Ureter (tissue), 1 donor: ENCODE results near the gene NGEF. TPM values are rescaled to one million over a fixed set of nuclear protein-coding genes. Genes with fewer than 3 reads are reported as not detected.
"Not testable (repeated sequence)": the region's sequence is repeated elsewhere in the genome, so short reads cannot be mapped to it uniquely, and the experiment has no call there.

Experiments
- DNase-seq: peaks from one replicate; pipeline ENCODE4 v3.0.0-alpha.2; 2020; ENCODE audit warnings: low spot score
- total RNA-seq: library from RNA; stranded (reverse); gene quantifications from one replicate; pipeline ENCODE4 v1.2.4, GENCODE V29; 2023
- donor health status: DM: yes; HTN: yes; CAD: no.

Gene NGEF
- total RNA-seq, 1 donor from 2014 or later: 8.1 TPM

DNA sequence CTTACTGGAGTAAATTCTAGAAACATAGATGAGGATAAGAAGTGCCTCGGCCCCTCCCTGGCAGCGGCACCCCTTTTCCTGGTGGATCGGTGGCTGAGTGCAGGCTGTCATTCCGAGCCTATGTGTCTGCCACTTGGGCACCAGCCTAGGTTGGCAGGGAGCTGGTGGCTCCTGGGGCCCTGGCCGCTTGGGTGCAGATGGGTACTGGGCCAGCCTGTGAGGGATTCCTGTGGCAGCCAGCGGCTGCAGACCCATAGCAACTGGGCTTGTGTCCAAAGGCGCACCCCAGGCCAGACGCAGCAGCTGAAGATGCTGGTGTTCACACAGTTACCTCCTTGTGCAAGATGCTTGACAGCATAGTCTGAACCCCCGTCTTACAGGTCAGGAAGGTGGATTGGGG lies 140.2 kb downstream of the NGEF start:
- no peak for DNase-seq

DNA sequence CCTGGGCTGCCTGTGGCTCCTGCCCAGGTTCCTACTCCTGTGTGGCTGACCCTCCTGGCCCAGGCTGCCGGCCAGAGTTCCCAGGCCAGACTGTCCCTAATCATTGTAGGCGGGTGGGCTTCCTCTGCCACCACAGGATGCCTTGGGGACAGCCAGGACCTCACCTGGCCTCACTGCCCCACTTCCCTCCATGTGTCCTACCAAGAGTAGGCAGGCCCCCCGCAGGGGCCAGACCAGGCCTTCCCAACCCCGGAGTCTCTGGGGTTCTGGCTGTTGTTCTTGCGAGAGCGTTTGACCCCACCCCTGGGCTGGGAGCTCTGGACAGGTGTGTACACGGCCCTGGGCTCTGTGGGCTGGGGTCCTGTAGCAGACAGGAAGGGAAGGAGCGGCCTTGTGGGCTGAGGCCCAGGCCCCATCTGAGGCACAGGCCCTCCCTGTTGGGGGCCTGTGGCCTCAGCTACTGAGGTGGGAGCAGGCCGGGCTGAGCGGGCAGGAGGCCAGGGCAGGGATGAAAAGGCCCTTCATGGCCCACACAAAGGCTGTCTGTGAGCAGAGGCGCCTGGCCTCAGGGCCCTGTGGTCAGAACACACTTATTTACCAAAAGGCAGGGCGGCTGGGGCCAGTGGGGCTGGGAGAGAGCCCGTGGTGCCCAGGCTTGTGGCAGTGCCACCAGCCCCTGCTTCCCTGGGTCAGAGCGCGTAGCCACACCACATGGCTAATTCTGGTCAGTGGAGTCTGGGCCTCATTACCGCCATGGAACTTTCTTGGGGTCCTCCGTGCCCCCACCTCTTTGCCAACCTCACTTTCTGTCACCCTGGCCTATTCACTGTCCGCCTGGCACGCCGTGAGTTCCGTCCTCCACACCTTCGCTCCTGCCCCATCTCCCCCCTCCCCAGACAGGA lies 141.0 kb downstream of the NGEF start:
- peak; percentile 30 for DNase-seq

DNA sequence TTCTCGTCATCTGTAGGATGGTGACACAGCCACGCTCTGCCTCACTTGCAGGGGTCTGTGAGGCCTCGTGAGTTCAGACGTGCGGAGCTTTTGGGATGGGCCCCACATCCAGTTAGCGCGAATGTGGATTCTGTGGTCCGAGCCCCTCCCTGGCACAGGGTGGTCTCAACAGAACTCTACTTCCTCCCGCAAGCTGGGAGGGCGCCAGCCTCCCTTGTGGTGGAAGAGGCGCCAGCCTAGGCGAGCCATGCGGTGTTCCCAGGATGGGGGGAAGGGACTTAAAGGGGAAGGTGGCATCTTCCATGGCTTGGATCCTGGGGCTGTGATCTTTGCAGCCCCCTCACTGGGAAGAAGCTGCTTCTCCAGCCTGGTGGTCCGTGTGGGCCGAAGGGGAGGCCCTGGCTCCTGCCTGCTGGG lies 141.6 kb downstream of the NGEF start:
- DNase-seq: no peak

DNA sequence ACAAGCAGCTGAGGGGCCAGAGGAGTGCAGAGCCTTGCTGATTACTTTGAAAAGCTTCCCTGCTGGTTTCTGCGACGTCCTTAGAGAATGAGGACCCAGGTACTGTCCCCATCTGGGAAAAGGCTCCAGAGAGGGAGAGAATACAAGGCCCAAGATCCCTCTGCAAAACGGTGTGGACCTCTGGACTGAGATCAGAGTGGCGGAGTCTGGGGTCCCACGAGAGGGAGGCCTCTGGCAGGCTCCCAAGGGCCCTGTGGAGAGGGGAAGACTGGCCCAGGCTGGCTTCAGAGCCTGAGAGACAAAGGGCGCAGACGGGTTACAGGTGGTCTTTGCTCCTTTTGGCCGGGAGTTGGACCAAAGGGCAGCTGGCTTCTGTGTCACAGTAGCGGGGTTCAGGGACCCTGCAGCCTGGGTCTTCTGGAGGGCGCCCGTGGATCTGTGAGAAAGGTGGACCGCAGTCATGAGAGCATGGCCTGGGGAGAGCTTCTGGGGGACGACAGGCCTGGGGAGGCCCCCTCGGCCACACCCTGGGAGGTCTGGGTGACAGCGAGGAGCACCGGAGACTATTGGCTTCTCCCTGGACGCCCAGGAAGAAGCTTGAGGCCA lies 142.2 kb downstream of the NGEF start:
- DNase-seq: no peak

DNA sequence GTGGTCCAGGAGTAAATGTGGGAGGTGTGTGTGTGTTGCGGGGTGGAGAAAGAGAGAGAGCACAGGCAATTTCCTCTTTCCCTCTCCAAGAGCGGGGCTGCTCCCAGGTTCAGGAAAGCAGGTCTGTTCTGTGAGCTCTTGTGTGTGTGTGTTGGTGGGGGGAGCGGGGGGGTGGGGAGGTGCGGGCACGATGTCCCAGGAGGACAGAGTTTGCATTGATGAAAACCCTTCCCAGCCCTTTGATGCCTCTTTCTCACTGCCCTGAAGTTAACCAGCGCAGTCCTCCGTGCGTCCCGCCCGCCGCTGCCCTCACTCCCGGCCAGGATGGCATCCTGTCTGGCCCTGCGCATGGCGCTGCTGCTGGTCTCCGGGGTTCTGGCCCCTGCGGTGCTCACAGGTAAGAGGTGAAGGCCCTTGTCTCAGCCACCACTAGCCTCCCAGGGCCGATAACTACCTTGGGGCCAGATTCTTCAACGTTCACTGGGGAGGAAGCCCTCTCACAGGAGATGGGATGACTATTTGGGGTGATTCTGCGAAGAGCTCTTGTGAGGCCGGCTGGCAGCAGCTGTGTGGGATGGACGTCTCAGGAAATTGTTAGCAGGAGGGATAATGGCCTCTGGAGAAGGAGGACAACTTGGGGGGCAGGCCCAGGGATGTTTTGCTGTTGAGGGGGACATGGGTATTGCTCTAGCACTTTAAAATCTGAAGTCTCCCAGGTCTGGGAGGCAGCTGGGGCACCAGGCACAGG lies 142.9 kb downstream of the NGEF start, which contains the start of gene SNORC:
Gene SNORC, plus strand, starts transcription at position 247 of the 748 bp plus-strand sequence. Its CDS starts 78 bp downstream, at position 325.
- no peak for DNase-seq

DNA sequence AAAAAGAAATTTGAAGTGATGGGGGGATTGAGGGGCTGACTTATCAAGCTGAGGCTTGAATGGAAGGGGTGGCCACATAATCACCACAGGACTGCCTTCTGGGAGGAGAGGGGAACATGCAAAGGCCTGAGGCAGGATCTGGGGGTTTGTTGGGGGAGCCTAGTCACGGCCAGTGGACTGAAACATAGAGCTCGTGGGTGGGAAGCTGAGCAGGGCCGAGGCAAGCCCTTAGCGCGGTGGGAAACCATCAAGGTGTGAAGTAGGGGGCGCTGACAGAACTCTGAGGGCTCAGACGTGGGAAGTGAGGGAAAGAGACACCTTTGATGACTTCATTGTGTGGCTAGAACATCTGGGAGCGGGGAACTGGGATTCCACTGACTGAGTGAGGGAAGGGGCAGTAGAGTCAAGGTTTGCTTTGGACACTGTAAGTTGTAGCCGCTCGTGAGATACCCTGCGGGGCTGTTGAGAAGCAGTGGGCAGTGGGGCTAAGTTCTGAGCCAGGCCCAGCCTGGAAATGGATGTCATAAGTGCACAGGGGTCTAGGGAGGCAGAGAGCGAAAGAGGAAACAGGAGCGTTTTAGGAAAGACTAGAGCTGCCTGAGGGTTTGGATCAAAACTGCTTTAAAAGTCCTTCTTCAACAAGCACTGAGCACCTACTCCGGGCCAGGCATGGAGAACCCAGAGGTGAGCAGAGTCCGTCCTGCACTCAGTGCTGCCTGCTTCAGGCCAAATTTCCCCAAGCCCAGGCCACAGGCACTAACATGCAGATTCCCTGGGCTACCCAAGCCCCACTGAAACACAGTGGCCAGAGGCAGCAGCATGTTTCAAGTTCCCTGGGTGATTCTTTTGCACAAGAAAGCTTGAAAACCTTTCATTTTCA lies 143.7 kb downstream of the NGEF start:
- DNase-seq: no peak

DNA sequence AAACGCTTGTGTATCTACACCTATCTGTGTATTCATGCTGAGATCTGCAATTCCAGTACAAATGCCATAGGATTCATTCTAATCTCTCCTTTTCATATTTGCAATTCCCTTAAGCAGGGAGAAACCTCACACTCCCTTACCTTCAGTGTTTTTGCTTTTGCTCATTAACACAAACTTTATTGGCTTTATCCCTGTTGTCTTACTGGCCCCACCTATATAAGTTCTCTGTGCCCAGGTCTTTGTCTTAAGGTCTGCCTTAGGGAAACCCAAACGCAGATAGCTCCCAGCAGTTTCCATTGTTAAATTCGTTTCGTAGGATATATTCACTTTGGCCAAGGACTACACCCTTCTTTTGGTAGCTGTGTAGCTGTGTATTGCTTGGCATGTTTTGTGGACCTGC lies 147.0 kb downstream of the NGEF start:
- DNase-seq: no peak

DNA sequence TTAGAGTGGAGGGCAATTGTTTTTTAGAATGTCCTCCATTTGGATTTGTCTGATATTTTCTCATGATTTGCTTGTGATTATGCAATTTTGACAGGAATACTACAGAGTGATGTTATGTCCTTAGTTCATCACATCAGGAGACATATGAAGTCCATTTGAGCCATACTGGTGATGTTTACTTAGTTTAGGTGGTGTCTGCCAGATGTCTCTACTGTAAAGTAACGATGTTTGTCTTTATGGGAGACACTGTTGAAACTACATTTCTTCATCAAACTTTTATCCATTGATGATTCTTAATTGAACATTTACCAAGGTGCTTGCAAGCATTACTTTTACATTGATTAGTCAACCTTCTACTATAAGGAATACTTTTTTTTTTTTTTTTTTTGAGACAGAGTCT lies 147.9 kb downstream of the NGEF start:
- no peak for DNase-seq

DNA sequence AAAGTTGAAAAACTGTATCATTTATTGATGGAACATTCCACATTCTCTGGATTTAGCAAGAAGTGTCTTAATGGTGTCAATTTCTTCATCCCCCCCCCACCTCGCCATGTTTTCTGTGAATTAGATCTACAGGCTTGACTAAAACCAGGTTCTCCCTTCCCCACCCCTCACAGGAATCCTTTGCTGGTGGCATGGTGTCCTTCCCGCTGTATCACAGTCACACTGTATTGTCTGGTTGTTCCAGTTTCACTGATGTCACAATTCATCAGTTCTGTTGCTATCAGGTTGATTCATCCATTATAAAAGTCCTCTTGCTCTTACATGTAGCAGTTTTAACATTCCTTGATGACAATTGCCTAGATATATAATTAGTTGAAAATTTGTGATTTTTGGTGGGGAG lies 149.1 kb downstream of the NGEF start:
- no peak for DNase-seq

DNA sequence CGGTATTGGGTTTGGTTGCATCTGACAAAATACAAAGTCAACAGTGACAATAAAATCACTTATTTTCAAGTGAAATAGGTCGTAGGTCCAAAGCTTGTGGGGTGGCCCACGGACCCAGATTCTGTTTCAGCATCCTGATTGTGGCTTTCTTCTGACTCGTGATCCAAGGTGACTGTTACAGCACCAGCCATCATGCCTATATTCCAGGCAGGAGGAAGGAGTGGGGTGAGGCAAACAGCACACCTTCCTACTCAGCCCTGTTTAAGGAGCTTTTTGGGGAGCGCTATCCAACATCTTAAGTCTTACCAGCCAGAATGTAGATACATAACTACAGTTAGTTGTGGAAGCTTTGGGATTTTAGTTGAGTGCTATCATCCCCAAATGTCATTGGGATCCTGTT lies 151.7 kb downstream of the NGEF start:
- DNase-seq: no peak

DNA sequence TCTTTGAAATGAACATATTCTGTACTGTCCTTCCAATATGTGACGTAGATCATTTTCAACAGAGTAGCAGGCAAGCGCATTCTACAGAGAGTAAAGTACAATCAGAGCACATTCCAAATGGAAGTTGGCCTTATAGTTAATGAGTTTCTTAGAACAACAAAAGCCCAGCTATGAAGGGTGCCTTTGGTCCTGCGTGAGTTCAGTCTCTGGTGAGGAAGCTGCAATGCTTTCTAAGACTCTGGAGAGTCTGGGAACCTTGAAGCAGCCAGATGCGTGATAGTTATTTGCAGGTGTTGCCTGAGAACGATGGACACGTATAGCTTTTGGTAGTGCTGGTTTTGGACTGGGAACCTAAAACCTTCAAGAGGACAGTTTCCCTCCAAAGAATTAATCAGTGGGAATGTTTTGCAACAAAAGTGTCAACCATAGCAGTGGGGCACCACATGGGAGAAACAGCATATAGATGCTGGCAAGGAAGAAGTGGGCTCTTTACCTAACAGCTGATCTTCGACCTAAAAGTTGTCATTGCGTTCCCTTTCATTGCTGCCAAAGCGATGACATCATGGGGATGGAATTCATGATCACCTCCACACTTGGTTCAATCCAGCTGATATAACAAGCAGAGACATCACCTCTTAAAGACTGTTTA lies 152.3 kb downstream of the NGEF start:
- DNase-seq: no peak

DNA sequence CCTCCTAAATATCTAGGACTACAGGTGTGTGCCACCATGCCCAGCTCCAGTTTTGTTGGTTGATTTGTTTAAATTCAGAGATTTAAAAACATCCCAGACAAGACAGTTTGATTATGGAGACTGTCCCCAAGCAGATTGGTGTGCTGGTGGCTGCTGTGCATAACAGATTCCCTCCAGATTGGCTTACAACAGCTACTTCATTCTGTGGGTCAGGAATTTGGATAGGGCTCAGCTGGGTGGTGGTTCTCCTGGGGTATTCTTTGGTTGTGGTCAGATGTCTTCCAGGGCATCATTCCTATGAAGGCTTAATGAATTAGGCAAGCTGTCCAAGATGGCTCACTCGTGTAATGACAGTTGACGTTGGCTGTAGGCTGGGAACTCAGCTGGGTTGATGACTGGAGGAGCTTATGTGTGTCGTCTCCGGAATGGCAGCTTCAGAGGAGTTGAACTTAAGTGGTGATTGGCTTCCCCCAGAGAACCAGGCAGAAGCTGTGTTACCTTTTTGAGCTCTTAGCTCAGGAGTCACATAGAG lies 153.6 kb downstream of the NGEF start:
- no peak for DNase-seq

DNA sequence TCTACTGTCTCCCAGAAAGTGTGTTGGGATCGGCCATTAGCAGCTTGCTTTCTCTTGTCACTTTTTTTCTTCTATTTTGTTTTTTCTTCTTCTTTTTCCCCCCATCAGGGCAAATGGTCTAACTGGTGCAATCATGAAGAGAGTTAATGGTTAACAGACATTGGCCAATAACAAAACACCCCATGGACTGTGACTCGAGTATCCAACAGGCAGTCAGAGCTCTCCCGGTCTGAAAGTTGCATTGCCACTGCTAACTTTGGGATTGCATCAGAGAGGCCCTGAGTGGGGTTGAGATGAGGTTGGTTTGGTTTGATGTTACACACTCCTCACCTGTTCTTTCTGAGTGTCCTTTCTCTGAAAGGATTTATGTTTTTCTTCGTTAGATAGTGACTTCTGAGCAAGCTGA lies 155.9 kb downstream of the NGEF start:
- DNase-seq: no peak

DNA sequence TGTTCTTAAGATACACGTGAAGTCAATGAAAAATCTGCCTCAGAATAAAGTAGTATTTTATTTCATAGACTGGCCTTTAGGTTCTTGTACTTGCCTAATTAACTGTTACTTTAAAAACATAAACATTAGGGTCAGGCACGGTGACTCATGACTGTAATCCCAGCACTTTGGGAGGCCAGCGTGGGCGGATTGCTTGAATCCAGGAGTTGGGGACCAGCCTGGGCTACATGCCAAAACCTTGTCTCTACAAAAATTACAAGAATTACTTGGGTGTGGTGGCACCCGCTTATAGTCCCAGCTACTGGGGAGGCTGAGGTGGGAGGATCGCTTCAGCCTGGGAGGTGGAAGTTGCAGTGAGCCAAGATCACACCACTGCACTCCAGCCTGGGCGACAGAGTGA lies 159.0 kb downstream of the NGEF start:
- no peak for DNase-seq

DNA sequence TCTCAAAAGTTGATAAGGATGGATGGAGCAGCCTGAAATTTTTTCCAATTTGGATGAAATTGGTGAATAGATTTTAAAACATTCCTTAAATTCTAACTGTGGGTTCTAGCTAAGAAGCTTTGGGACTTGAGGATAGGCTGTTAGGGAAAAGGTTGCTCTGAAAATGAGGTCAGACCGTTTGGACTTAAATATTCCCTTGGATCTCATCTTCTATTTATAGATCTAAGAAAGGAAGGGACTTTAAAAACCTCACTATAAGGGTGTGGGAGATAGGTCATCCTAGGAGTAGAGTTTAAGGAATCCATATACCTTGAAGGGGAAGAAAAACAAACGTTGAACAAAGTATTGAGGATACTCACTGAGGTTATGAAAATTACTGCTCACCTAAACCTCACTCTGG lies 160.4 kb downstream of the NGEF start:
- DNase-seq: no peak

DNA sequence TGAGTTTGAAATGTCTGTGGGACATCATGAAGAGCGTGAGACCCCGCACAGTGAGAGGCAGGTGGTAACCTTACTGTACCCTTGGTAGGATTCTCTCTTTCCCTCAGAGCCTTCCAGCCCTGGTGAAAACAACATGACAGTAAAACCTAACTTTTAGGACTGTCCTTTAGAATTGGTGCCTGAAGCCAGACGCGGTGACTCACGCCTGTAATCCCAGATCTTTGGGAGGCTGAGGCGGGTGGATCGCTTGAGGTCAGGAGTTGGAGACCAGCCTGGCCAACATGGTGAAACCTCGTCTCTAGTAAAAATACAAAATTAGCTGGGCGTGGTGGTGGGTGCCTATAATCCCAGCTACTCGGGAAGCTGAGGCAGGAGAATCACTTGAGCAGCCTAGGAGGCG lies 161.0 kb downstream of the NGEF start:
- DNase-seq: not testable (repeated sequence)

DNA sequence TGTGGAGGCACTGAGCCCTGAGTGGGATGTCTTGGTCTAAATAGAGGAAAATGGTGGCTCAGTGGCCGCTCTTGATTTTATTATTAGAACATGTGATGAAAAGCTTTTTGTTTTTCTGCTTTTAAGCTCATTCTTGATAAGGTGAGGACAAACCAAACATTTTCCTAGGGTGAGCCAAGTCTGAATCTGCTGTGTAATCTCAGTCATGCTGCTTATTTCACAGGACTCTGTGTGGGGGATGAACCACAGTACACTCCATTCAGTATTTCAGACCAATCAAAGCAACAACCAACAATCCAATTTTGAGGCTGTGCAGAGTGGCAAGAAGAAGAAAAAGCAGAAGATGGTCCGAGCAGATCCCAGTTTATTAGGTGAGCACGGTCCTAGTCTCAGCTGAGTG lies 163.0 kb downstream of the NGEF start:
- no peak for DNase-seq

DNA sequence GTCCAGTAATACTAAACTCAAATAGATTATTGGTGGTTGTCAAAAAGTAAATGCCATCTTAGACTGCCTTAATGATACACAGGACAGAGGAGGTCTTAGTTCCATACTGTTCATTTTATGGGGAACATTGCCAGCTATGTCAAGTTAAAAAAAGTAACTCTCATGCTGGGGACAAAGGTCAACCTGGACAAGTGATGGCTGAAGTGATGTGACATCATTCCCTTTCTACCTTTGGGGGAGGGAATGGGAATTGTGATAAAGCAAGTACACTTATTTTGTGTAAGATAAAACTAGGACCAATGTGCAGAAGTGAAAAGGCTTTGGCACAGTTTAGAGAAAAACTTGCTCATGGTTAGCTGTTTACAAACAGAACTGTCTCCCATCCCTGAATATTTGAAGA lies 167.0 kb downstream of the NGEF start:
- no peak for DNase-seq

DNA sequence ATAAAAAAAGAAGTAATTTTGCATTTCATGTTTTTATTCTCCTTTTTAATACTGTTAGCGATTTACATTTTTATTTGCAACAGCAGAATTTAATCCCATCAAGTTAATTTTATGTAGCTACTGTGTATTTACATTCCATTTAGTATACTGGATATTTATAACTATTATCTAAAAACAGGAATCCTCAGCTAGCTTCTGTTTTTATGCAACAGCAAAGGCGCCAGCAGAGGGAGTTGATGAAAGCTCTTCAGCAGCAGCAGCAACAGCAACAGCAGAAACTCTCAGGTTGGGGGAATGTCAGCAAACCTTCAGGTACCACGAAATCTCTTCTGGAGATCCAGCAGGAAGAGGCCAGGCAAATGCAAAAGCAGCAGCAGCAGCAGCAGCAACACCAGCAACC lies 169.2 kb downstream of the NGEF start:
- no peak for DNase-seq

DNA sequence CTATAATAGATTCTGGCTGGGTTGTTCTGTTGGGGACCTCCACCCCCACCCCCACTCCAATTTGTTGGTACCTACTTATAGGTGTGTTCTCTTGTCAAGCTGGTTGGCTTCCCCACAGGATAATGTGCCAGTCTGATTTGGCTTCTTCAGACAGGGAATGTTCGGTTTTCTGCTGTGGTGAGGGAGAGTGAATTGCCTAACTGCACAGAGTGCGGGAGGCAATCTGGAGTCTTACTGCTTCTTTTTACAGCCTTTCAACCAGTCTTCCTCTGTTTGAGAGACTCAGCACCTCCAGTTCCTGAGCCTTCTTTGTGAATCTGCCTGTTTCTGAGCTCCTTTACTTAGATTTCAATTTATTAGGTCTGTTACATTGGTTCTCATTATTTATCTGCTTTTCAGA lies 170.4 kb downstream of the NGEF start:
- no peak for DNase-seq
